Neural cell (in vitro differentiated cells): ENCODE measurements around the gene TAB3.

ENCODE experiments used
- EZH2 ChIP-seq: fragments of 200-600, 300-800 bp; shearing (Covaris generic), sonication (generic); IDR thresholded peaks from 2 replicates; pipeline ENCODE4 v1.6.1; 2014; ENCODE audit warnings: antibody characterized with exemption, low read length, borderline replicate concordance, mild to moderate bottlenecking; ENCODE audit not compliant: insufficient read depth, poor library complexity, severe bottlenecking
- RAD21 ChIP-seq: fragments of 450-650 bp; conservative IDR thresholded peaks from 2 replicates; pipeline ENCODE4 v1.6.1; 2014; ENCODE audit warnings: antibody characterized with exemption, mild to moderate bottlenecking, moderate library complexity
- SMC3 ChIP-seq: fragments of 450-650 bp; conservative IDR thresholded peaks from 2 replicates; pipeline ENCODE4 v1.6.1; 2014; ENCODE audit warnings: antibody characterized with exemption, mild to moderate bottlenecking, moderate library complexity; ENCODE audit not compliant: poor library complexity
- TAF1 ChIP-seq: IDR thresholded peaks from 2 replicates; pipeline ENCODE4 v1.6.1; 2012; ENCODE audit warnings: low read depth
- TF ChIP-seq, protein P1 (sequence below): fragments of 450-650 bp; IDR thresholded peaks from 2 replicates; pipeline ENCODE4 v1.5.1; 2014; ENCODE audit warnings: antibody characterized with exemption, mild to moderate bottlenecking, moderate library complexity; ENCODE audit not compliant: poor library complexity, severe bottlenecking

DNA sequence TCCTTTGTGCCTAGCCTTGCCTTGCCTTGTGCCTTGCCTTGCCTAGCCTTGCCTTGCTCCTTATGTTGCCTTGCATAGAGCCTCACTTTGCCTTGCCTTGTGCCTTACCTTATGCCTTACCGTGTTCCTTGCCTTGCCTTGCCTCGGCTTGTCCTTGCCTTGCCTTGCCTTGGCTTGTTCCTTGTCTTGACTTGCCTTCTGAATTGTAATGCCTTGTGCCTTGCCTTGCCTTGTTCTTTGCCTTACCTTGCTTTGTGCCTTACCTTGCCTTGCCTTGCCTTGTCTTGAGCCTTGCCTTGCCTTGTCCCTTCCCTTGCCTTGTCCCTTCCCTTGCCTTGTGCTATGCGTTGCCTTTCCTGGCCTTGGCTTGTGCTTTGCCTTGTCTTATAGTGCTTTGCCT, 90.2 kb downstream of the TAB3 start:
- TF ChIP-seq TAF1 (no peak), SMC3 (no peak), EZH2 (no peak), RAD21 (no peak)
- TF ChIP-seq, protein P1, sequence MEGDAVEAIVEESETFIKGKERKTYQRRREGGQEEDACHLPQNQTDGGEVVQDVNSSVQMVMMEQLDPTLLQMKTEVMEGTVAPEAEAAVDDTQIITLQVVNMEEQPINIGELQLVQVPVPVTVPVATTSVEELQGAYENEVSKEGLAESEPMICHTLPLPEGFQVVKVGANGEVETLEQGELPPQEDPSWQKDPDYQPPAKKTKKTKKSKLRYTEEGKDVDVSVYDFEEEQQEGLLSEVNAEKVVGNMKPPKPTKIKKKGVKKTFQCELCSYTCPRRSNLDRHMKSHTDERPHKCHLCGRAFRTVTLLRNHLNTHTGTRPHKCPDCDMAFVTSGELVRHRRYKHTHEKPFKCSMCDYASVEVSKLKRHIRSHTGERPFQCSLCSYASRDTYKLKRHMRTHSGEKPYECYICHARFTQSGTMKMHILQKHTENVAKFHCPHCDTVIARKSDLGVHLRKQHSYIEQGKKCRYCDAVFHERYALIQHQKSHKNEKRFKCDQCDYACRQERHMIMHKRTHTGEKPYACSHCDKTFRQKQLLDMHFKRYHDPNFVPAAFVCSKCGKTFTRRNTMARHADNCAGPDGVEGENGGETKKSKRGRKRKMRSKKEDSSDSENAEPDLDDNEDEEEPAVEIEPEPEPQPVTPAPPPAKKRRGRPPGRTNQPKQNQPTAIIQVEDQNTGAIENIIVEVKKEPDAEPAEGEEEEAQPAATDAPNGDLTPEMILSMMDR = no peak
